HCT116 (cell line): ENCODE data around the gene LRRC73. TPM values are rescaled to one million over a fixed set of nuclear protein-coding genes. Genes with fewer than 3 reads are reported as not detected.

ENCODE experiments used
- ATAC-seq: fragments of 200-7000 bp; cut with Tn5 transposase; 2 replicates; pipeline ENCODE4 v1.9.1; 2020; ENCODE audit warnings: mild to moderate bottlenecking, moderate library complexity
- BruUV-seq: library from RNA; stranded (reverse); fragments of 400-500 nt; replicated peaks from 2 replicates; lab custom pipeline; 2021; lab: Mats Ljungman, UMichigan
- CTCF ChIA-PET: fragments of 300-600 bp; sonication (Branson Sonifier 250); formaldehyde crosslinking; loops from one replicate; lab custom pipeline; 2021; ENCODE audit warnings: antibody characterized with exemption; lab: Charles Lee
- POLR2A ChIA-PET: fragments of 300-600, 350-600 bp; sonication (Branson Sonifier 250); formaldehyde crosslinking; loops from one replicate; lab custom pipeline; 2021; ENCODE audit warnings: antibody characterized with exemption; lab: Charles Lee
- RAD21 ChIA-PET, 2 experiments: fragments of 300-600 bp; sonication (Branson Sonifier 250); formaldehyde crosslinking; loops; one replicate each; lab custom pipeline; 2023; ENCODE audit warnings: low total read pairs in 2 of 2; ENCODE audit not compliant: uncharacterized antibody in 2 of 2, unreplicated experiment in 2 of 2, low non-redundant PET in 1 of 2; lab: Charles Lee
- DNase-seq: peaks from one replicate; pipeline ENCODE4 v3.0.0-alpha.2; 2010; ENCODE audit warnings: low read depth, low spot score
- H2AFZ ChIP-seq: fragments of 200-600 bp; shearing (Covaris generic), sonication (generic); 2 replicates; pipeline ENCODE4 v1.6.1; 2017; ENCODE audit warnings: low read depth, mixed run types, mixed read lengths, antibody characterized with exemption, low read length; ENCODE audit not compliant: poor library complexity, severe bottlenecking
- H3K27ac ChIP-seq: 2 replicates; pipeline ENCODE4 v1.5.1; 2012; ENCODE audit warnings: low read depth, low read length
- H3K27me3 ChIP-seq: fragments of 200-600 bp; sonication (generic); 2 replicates; pipeline ENCODE4 v1.6.1; 2016; ENCODE audit warnings: mixed run types, low read length, mixed read lengths; ENCODE audit not compliant: insufficient read depth
- H3K36me3 ChIP-seq, 2 experiments: fragments of 200-500 bp in 1 of 2; fragments of 200-600 bp in 1 of 2; sonication (Bioruptor generic) in 1 of 2; sonication (generic) in 1 of 2; 2 replicates each; pipeline versions ENCODE4 v1.5.1 to v1.6.1; 2014 to 2016; ENCODE audit warnings: low read length in 2 of 2, inconsistent platforms in 1 of 2, mixed read lengths in 1 of 2, mixed run types in 1 of 2; ENCODE audit not compliant: insufficient read depth in 2 of 2, control insufficient read depth in 1 of 2
- H3K4me1 ChIP-seq, 2 experiments: fragments of 200-600 bp in 1 of 2; sonication (generic) in 1 of 2; 2 replicates each; pipeline versions ENCODE4 v1.5.1 to v1.6.1; 2012 to 2017; ENCODE audit warnings: low read length in 2 of 2, inconsistent platforms in 1 of 2, mild to moderate bottlenecking in 1 of 2, mixed read lengths in 1 of 2, mixed run types in 1 of 2, moderate library complexity in 1 of 2; ENCODE audit not compliant: insufficient read depth in 2 of 2, control insufficient read depth in 1 of 2
- H3K4me2 ChIP-seq: fragments of 200-600 bp; sonication (generic); 2 replicates; pipeline ENCODE4 v1.6.1; 2017; ENCODE audit warnings: mixed run types, low read length, mixed read lengths
- H3K4me3 ChIP-seq, 2 experiments: fragments of 200-600 bp in 1 of 2; sonication (generic) in 1 of 2; replicated peaks in 1 of 2; 2 replicates each; pipeline ENCODE4 v1.5.1; 2011 to 2016; ENCODE audit warnings: low read length in 2 of 2, control low read depth in 1 of 2, low read depth in 1 of 2, mild to moderate bottlenecking in 1 of 2, mixed read lengths in 1 of 2, mixed run types in 1 of 2
- H3K79me2 ChIP-seq: fragments of 200-600 bp; sonication (generic); 2 replicates; pipeline ENCODE4 v1.6.1; 2017; ENCODE audit warnings: mild to moderate bottlenecking, mixed run types, low read length, moderate library complexity, mixed read lengths; ENCODE audit not compliant: insufficient read depth
- H3K9ac ChIP-seq: fragments of 200-600 bp; sonication (generic); 2 replicates; pipeline ENCODE4 v1.6.1; 2016; ENCODE audit warnings: low read length, mixed read lengths
- H3K9me2 ChIP-seq: fragments of 200-600 bp; sonication (generic), shearing (Covaris generic); 2 replicates; pipeline ENCODE4 v1.6.1; 2017; ENCODE audit warnings: mixed run types, mild to moderate bottlenecking, moderate library complexity; ENCODE audit not compliant: insufficient read depth
- H3K9me3 ChIP-seq, 2 experiments: fragments of 200-500 bp in 1 of 2; fragments of 200-600 bp in 1 of 2; sonication (Bioruptor generic) in 1 of 2; sonication (generic) in 1 of 2; 2 replicates each; pipeline ENCODE4 v1.6.1; 2014 to 2017; ENCODE audit warnings: low read length in 2 of 2, mixed read lengths in 2 of 2, inconsistent platforms in 1 of 2, low read depth in 1 of 2, mild to moderate bottlenecking in 1 of 2, mixed run types in 1 of 2, moderate library complexity in 1 of 2; ENCODE audit not compliant: control insufficient read depth in 1 of 2, insufficient read depth in 1 of 2
- H4K20me1 ChIP-seq: fragments of 200-600 bp; sonication (generic), shearing (Covaris generic); 2 replicates; pipeline ENCODE4 v1.6.1; 2017; ENCODE audit warnings: mixed run types, mild to moderate bottlenecking, moderate library complexity; ENCODE audit not compliant: insufficient read depth
- CBX3 ChIP-seq: IDR thresholded peaks from 2 replicates; pipeline ENCODE4 v1.6.1; 2012; ENCODE audit warnings: low read depth
- CEBPB ChIP-seq: IDR thresholded peaks from 2 replicates; pipeline ENCODE4 v1.6.1; 2012; ENCODE audit warnings: low read depth
- EGR1 ChIP-seq: IDR thresholded peaks from 2 replicates; pipeline ENCODE4 v1.6.1; 2012; ENCODE audit warnings: low read depth
- ELF1 ChIP-seq: IDR thresholded peaks from 2 replicates; pipeline ENCODE4 v1.6.1; 2012; ENCODE audit warnings: low read depth, borderline replicate concordance
- EZH2 ChIP-seq: fragments of 200-600 bp; sonication (generic); IDR thresholded peaks from 2 replicates; pipeline ENCODE4 v1.6.1; 2017; ENCODE audit warnings: antibody characterized with exemption, mixed run types
- FOSL1 ChIP-seq: IDR thresholded peaks from 2 replicates; pipeline ENCODE4 v1.6.1; 2012; ENCODE audit warnings: low read depth
- MAX ChIP-seq: IDR thresholded peaks from 2 replicates; pipeline ENCODE4 v1.6.1; 2012
- POLR2AphosphoS5 ChIP-seq: IDR thresholded peaks from 2 replicates; pipeline ENCODE4 v1.6.1; 2011; ENCODE audit warnings: mild to moderate bottlenecking, low read depth, low read length, moderate library complexity
- SP1 ChIP-seq: IDR thresholded peaks from 2 replicates; pipeline ENCODE4 v1.6.1; 2012; ENCODE audit warnings: low read depth
- TCF7L2 ChIP-seq: IDR thresholded peaks from 2 replicates; pipeline ENCODE4 v1.7.0; 2011; ENCODE audit warnings: borderline replicate concordance, inconsistent platforms; ENCODE audit not compliant: insufficient read depth, insufficient read length; ENCODE audit errors: extremely low read depth
- ZBTB33 ChIP-seq: IDR thresholded peaks from 2 replicates; pipeline ENCODE4 v1.6.1; 2011; ENCODE audit warnings: mild to moderate bottlenecking, low read length, moderate library complexity; ENCODE audit not compliant: insufficient replicate concordance; ENCODE audit errors: extremely low read depth
- ZFX ChIP-seq: fragments of 450-650 bp; IDR thresholded peaks from 2 replicates; pipeline ENCODE4 v1.6.1; 2017
- intact Hi-C: fragments of 100-400 bp; cut with micrococcal nuclease; formaldehyde crosslinking; loops from 2 replicates; pipeline ENCODE4 v1.10.0; 2022
- total RNA-seq: library from RNA; stranded (reverse); gene quantifications from one replicate; pipeline ENCODE4 v1.2.1, GENCODE V29; 2021; ENCODE audit not compliant: unreplicated experiment

LRRC73 gene
- total RNA-seq, 1 experiment from 2014 or later = 1.2 TPM

- Histone ChIP-seq H3K9me3 (no peaks in the 10 kb centered on the region), H3K27me3 (no peaks in the 10 kb centered on the region), H3K9me2 (no peaks in the 10 kb centered on the region), H3K4me3 (no peak overlapping the region), H4K20me1 (no peaks in the 10 kb centered on the region), H3K79me2 (peaks cover 75% of the 10 kb centered on the region), H3K36me3 (no peaks in the 10 kb centered on the region), H3K4me1 (peaks cover 9 to 45% of the 10 kb centered on the region in 2 experiments; a peak in 3 of 4 replicates), H2AFZ (no peak overlapping the region), H3K27ac (no peak overlapping the region; the same call in 1 of the 2 replicates), H3K9ac (no peak overlapping the region), H3K4me2 (peak overlapping the region; percentile 60)
- intact Hi-C loops = no loop called here
- BruUV-seq = no TSS peak
- POLR2A ChIA-PET = interaction anchor here (0.6 to 0.7 kb wide), 3 partner anchors 284 to 592 kb away, joined by 3 to 6 read pairs (median 4); no protein-coding TSS in a partner anchor
- RAD21 ChIA-PET = no interaction called here
- DNase-seq (no peak), ATAC-seq (no peak)
- CTCF ChIA-PET = interaction anchor here (0.7 kb wide), 1 partner anchor 12 kb away, joined by 5 read pairs; no protein-coding TSS in a partner anchor
- no peak for TF ChIP-seq EZH2
- no peak for TF ChIP-seq TCF7L2
- TF ChIP-seq CEBPB = peak; percentile 79
- TF ChIP-seq ZBTB33 = no peak
Observed at GRCh38 chr6:43481075-43481474, 29.1 kb downstream of the LRRC73 start.

GRCh38 chr6:43478008-43478372, 32.2 kb downstream of the LRRC73 start:
- Histone ChIP-seq H3K4me3 (peak overlapping the region; percentile 66 to 86), H3K9me3 (no peaks in the 10 kb centered on the region), H3K4me2 (peak overlapping the region; percentile 84), H3K9me2 (no peaks in the 10 kb centered on the region), H3K4me1 (peaks cover 9 to 45% of the 10 kb centered on the region in 2 experiments; a peak in 3 of 4 replicates), H3K36me3 (no peaks in the 10 kb centered on the region), H3K9ac (peak overlapping the region; percentile 90), H2AFZ (no peak overlapping the region), H4K20me1 (no peaks in the 10 kb centered on the region), H3K27me3 (no peaks in the 10 kb centered on the region), H3K27ac (peak overlapping the region; percentile 12; the same call in 1 of the 2 replicates), H3K79me2 (peaks cover 54% of the 10 kb centered on the region)
- TSS peak; percentile 58 for BruUV-seq
- ChIA-PET POLR2A (interaction anchor here (0.8 to 1.4 kb wide), 3 partner anchors 16 to 21 kb away, joined by 3 to 5 read pairs (median 4); no protein-coding TSS in a partner anchor), RAD21 (interaction anchor here in 1 of 2 experiments (0.6 kb wide), 1 partner anchor 109 kb away, joined by 4 read pairs; the partner anchor contains the start of gene ZNF318), CTCF (interaction anchor here (0.7 kb wide), 1 partner anchor 22 kb away, joined by 3 read pairs; no protein-coding TSS in a partner anchor)
- DNase-seq (no peak), ATAC-seq (no peak)
- no peak for TF ChIP-seq MAX
- TF ChIP-seq ZFX = 0 out of 2 replicates have a peak, but pooled peaks have one; percentile 1
- TF ChIP-seq CBX3 = no peak
- no peak for TF ChIP-seq CEBPB
- no peak for TF ChIP-seq EGR1
- TF ChIP-seq SP1 = no peak
- no peak for TF ChIP-seq FOSL1
- no peak for TF ChIP-seq ELF1
- no peak for TF ChIP-seq POLR2AphosphoS5
- intact Hi-C loops = no loop called here
